ENCODE measurements around the gene CFP. TPM values are rescaled to one million over a fixed set of nuclear protein-coding genes. Genes with fewer than 3 reads are reported as not detected.
"Not testable (repeated sequence)": the region's sequence is repeated elsewhere in the genome, so short reads cannot be mapped to it uniquely, and the experiment has no call there.

Gene CFP
- total RNA-seq, 1 experiment from 2014 or later: 0.66 TPM

GRCh38 chrX:47607091-47607490, 22.6 kb downstream of the CFP start:
- H3K36me3 ChIP-seq: no peaks in the 10 kb centered on the region
- H3K4me1 ChIP-seq (replicated peaks): no peaks in the 10 kb centered on the region
- H3K27ac ChIP-seq: no peak overlapping the region
- no peaks in the 10 kb centered on the region for H3K9me3 ChIP-seq (replicated peaks)
- DNase-seq (ENCODE audit: low read depth in 1 of 2, low spot score in 2 of 2): no peak
- H3K4me3 ChIP-seq: no peak overlapping the region
- no peaks in the 10 kb centered on the region for H3K27me3 ChIP-seq (replicated peaks)

GRCh38 chrX:47605024-47605423, 24.7 kb downstream of the CFP start:
- no peak for DNase-seq (ENCODE audit: low read depth in 1 of 2, low spot score in 2 of 2)
- Histone ChIP-seq H3K4me1 (replicated peaks) (no peaks in the 10 kb centered on the region), H3K9me3 (replicated peaks) (no peaks in the 10 kb centered on the region)

GRCh38 chrX:47603125-47603524, 26.6 kb downstream of the CFP start:
- not testable (repeated sequence) for H3K27ac ChIP-seq; H3K36me3 ChIP-seq; H3K4me1 ChIP-seq (replicated peaks); H3K4me3 ChIP-seq; DNase-seq (ENCODE audit: low read depth in 1 of 2, low spot score in 2 of 2); H3K27me3 ChIP-seq (replicated peaks); H3K9me3 ChIP-seq (replicated peaks)

More at GRCh38 chrX:47605024-47605423, 24.7 kb downstream of the CFP start:
- no peaks in the 10 kb centered on the region for H3K36me3 ChIP-seq
- no peak overlapping the region for H3K4me3 ChIP-seq
- H3K27ac ChIP-seq: no peak overlapping the region
- no peaks in the 10 kb centered on the region for H3K27me3 ChIP-seq (replicated peaks)

GRCh38 chrX:47597222-47597621, 32.5 kb downstream of the CFP start:
- Histone ChIP-seq H3K36me3 (no peaks in the 10 kb centered on the region), H3K4me1 (replicated peaks) (no peaks in the 10 kb centered on the region), H3K27me3 (replicated peaks) (no peaks in the 10 kb centered on the region)

GRCh38 chrX:47596256-47596655, 33.5 kb downstream of the CFP start:
- no peak for DNase-seq (ENCODE audit: low read depth in 1 of 2, low spot score in 2 of 2)
- H3K27ac ChIP-seq: no peak overlapping the region
- H3K4me1 ChIP-seq (replicated peaks): no peaks in the 10 kb centered on the region
- no peaks in the 10 kb centered on the region for H3K9me3 ChIP-seq (replicated peaks)
- no peak overlapping the region for H3K4me3 ChIP-seq
- H3K36me3 ChIP-seq: no peaks in the 10 kb centered on the region
- H3K27me3 ChIP-seq (replicated peaks): no peaks in the 10 kb centered on the region

More at GRCh38 chrX:47597222-47597621, 32.5 kb downstream of the CFP start:
- DNase-seq (ENCODE audit: low read depth in 1 of 2, low spot score in 2 of 2): no peak
- no peaks in the 10 kb centered on the region for H3K9me3 ChIP-seq (replicated peaks)
- H3K4me3 ChIP-seq: no peak overlapping the region
- no peak overlapping the region for H3K27ac ChIP-seq

- H3K4me1 ChIP-seq (replicated peaks): no peaks in the 10 kb centered on the region
- H3K27me3 ChIP-seq (replicated peaks): no peaks in the 10 kb centered on the region
- no peak for DNase-seq (ENCODE audit: low read depth in 1 of 2, low spot score in 2 of 2)
- no peak overlapping the region for H3K4me3 ChIP-seq
- H3K9me3 ChIP-seq (replicated peaks): no peaks in the 10 kb centered on the region
- H3K27ac ChIP-seq: no peak overlapping the region
- H3K36me3 ChIP-seq: no peaks in the 10 kb centered on the region
Observed at GRCh38 chrX:47595716-47596251, 33.9 kb downstream of the CFP start.

- H3K4me1 ChIP-seq (replicated peaks): no peaks in the 10 kb centered on the region
- no peaks in the 10 kb centered on the region for H3K9me3 ChIP-seq (replicated peaks)
- no peak for DNase-seq (ENCODE audit: low read depth in 1 of 2, low spot score in 2 of 2)
- H3K36me3 ChIP-seq: no peaks in the 10 kb centered on the region
- H3K27me3 ChIP-seq (replicated peaks): no peaks in the 10 kb centered on the region
- H3K4me3 ChIP-seq: no peak overlapping the region
- H3K27ac ChIP-seq: no peak overlapping the region
Observed at GRCh38 chrX:47593522-47593921, 36.2 kb downstream of the CFP start.

- H3K27me3 ChIP-seq (replicated peaks): no peaks in the 10 kb centered on the region
- DNase-seq (ENCODE audit: low read depth in 1 of 2, low spot score in 2 of 2): no peak
- H3K9me3 ChIP-seq (replicated peaks): no peaks in the 10 kb centered on the region
- no peaks in the 10 kb centered on the region for H3K4me1 ChIP-seq (replicated peaks)
- no peak overlapping the region for H3K4me3 ChIP-seq
- H3K27ac ChIP-seq: no peak overlapping the region
- H3K36me3 ChIP-seq: peaks cover 5% of the 10 kb centered on the region
Observed at GRCh38 chrX:47590984-47591383, 38.7 kb downstream of the CFP start.

GRCh38 chrX:47587906-47588735, 41.6 kb downstream of the CFP start:
- no peaks in the 10 kb centered on the region for H3K9me3 ChIP-seq (replicated peaks)
- no peak overlapping the region for H3K27ac ChIP-seq
- peaks cover 3% of the 10 kb centered on the region; the same call in 1 of the 2 replicates for H3K4me1 ChIP-seq (replicated peaks)
- DNase-seq (ENCODE audit: low read depth in 1 of 2, low spot score in 2 of 2): no peak
- no peak overlapping the region for H3K4me3 ChIP-seq
- H3K27me3 ChIP-seq (replicated peaks): no peaks in the 10 kb centered on the region
- H3K36me3 ChIP-seq: peaks cover 21% of the 10 kb centered on the region

GRCh38 chrX:47587091-47587891, 42.4 kb downstream of the CFP start:
- H3K36me3 ChIP-seq: peaks cover 21% of the 10 kb centered on the region
- no peak overlapping the region for H3K4me3 ChIP-seq
- DNase-seq (ENCODE audit: low read depth in 1 of 2, low spot score in 2 of 2): no peak
- no peaks in the 10 kb centered on the region for H3K9me3 ChIP-seq (replicated peaks)
- no peaks in the 10 kb centered on the region for H3K27me3 ChIP-seq (replicated peaks)
- H3K4me1 ChIP-seq (replicated peaks): peaks cover 3% of the 10 kb centered on the region; the same call in 1 of the 2 replicates
- H3K27ac ChIP-seq: no peak overlapping the region

GRCh38 chrX:47586043-47586787, 43.5 kb downstream of the CFP start:
- no peaks in the 10 kb centered on the region for H3K9me3 ChIP-seq (replicated peaks)
- peaks cover 21% of the 10 kb centered on the region for H3K36me3 ChIP-seq
- no peaks in the 10 kb centered on the region for H3K27me3 ChIP-seq (replicated peaks)
- no peak overlapping the region for H3K27ac ChIP-seq
- DNase-seq (ENCODE audit: low read depth in 1 of 2, low spot score in 2 of 2): no peak
- H3K4me3 ChIP-seq: no peak overlapping the region
- peaks cover 10% of the 10 kb centered on the region for H3K4me1 ChIP-seq (replicated peaks)

GRCh38 chrX:47585273-47585672, 44.5 kb downstream of the CFP start:
- H3K36me3 ChIP-seq: peaks cover 21% of the 10 kb centered on the region
- no peak overlapping the region for H3K4me3 ChIP-seq
- no peak overlapping the region for H3K27ac ChIP-seq
- DNase-seq (ENCODE audit: low read depth in 1 of 2, low spot score in 2 of 2): no peak
- H3K27me3 ChIP-seq (replicated peaks): no peaks in the 10 kb centered on the region
- no peaks in the 10 kb centered on the region for H3K9me3 ChIP-seq (replicated peaks)
- H3K4me1 ChIP-seq (replicated peaks): peaks cover 10% of the 10 kb centered on the region

- no peak overlapping the region for H3K4me3 ChIP-seq
Observed at GRCh38 chrX:47584714-47585113, 45.0 kb downstream of the CFP start.

More at GRCh38 chrX:47584714-47585113, 45.0 kb downstream of the CFP start:
- Histone ChIP-seq H3K36me3 (peaks cover 21% of the 10 kb centered on the region), H3K27me3 (replicated peaks) (no peaks in the 10 kb centered on the region), H3K27ac (no peak overlapping the region), H3K9me3 (replicated peaks) (no peaks in the 10 kb centered on the region), H3K4me1 (replicated peaks) (peaks cover 13% of the 10 kb centered on the region)
- DNase-seq (ENCODE audit: low read depth in 1 of 2, low spot score in 2 of 2): no peak
